HUES48 (cell line): ENCODE measurements around the gene TUBB3.
A peak's percentile ranks its signal among the peaks of the same experiment; 100 is the strongest.
"Not testable (repeated sequence)": the region's sequence is repeated elsewhere in the genome, so short reads cannot be mapped to it uniquely, and the experiment has no call there.

ENCODE experiments used
- H3K27ac ChIP-seq: one replicate; pipeline ENCODE4 v1.7.0; 2013; ENCODE audit warnings: low read depth, low read length, inconsistent platforms
- H3K27me3 ChIP-seq: 2 replicates; pipeline ENCODE4 v1.6.1; 2013; ENCODE audit warnings: mild to moderate bottlenecking, low read length; ENCODE audit not compliant: control insufficient read depth, insufficient read depth
- H3K36me3 ChIP-seq: 2 replicates; pipeline ENCODE4 v1.6.1; 2013; ENCODE audit warnings: low read length; ENCODE audit not compliant: control insufficient read depth, insufficient read depth
- H3K4me1 ChIP-seq: 2 replicates; pipeline ENCODE4 v1.6.1; 2013; ENCODE audit warnings: mild to moderate bottlenecking, low read length; ENCODE audit not compliant: control insufficient read depth, insufficient read depth
- H3K4me3 ChIP-seq: 2 replicates; pipeline ENCODE4 v1.5.1; 2013; ENCODE audit warnings: mild to moderate bottlenecking, low read depth, low read length
- H3K9ac ChIP-seq: 2 replicates; pipeline ENCODE4 v1.6.1; 2013; ENCODE audit warnings: mild to moderate bottlenecking, low read depth, low read length, moderate library complexity
- H3K9me3 ChIP-seq: 2 replicates; pipeline ENCODE4 v1.6.1; 2013; ENCODE audit warnings: low read length; ENCODE audit not compliant: control insufficient read depth, insufficient read depth

The TUBB3 gene

DNA sequence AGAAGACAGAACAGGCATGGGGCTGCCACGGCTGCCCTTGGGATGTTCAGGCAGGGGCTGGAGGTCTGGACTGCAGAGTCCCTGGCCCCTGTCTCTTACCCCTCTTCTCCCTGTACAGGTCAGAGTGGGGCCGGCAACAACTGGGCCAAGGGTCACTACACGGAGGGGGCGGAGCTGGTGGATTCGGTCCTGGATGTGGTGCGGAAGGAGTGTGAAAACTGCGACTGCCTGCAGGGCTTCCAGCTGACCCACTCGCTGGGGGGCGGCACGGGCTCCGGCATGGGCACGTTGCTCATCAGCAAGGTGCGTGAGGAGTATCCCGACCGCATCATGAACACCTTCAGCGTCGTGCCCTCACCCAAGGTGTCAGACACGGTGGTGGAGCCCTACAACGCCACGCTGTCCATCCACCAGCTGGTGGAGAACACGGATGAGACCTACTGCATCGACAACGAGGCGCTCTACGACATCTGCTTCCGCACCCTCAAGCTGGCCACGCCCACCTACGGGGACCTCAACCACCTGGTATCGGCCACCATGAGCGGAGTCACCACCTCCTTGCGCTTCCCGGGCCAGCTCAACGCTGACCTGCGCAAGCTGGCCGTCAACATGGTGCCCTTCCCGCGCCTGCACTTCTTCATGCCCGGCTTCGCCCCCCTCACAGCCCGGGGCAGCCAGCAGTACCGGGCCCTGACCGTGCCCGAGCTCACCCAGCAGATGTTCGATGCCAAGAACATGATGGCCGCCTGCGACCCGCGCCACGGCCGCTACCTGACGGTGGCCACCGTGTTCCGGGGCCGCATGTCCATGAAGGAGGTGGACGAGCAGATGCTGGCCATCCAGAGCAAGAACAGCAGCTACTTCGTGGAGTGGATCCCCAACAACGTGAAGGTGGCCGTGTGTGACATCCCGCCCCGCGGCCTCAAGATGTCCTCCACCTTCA lies 11.7 kb downstream of the TUBB3 start:
- Histone ChIP-seq H3K36me3 (peaks cover 60% of the 10 kb centered on the region), H3K9me3 (no peaks in the 10 kb centered on the region), H3K4me1 (no peaks in the 10 kb centered on the region), H3K4me3 (no peak overlapping the region), H3K27ac (no peak overlapping the region), H3K27me3 (no peaks in the 10 kb centered on the region), H3K9ac (no peak overlapping the region)

GRCh38 chr16:89935620-89936019 lies 12.5 kb downstream of the TUBB3 start:
- H3K36me3 ChIP-seq, result peaks cover 54% of the 10 kb centered on the region
- not testable (repeated sequence) for H3K27me3 ChIP-seq, H3K4me3 ChIP-seq, H3K9me3 ChIP-seq, H3K27ac ChIP-seq, H3K9ac ChIP-seq, H3K4me1 ChIP-seq

GRCh38 chr16:89936034-89936433 lies 12.9 kb downstream of the TUBB3 start:
- no peak overlapping the region for H3K27ac ChIP-seq

GRCh38 chr16:89936508-89936907 lies 13.4 kb downstream of the TUBB3 start:
- Histone ChIP-seq H3K4me3 (no peak overlapping the region), H3K27ac (no peak overlapping the region), H3K4me1 (no peaks in the 10 kb centered on the region), H3K9me3 (no peaks in the 10 kb centered on the region), H3K27me3 (no peaks in the 10 kb centered on the region), H3K36me3 (peaks cover 48% of the 10 kb centered on the region), H3K9ac (no peak overlapping the region)

More at GRCh38 chr16:89936034-89936433, 12.9 kb downstream of the TUBB3 start:
- H3K36me3 ChIP-seq, result peaks cover 53% of the 10 kb centered on the region
- no peaks in the 10 kb centered on the region for H3K27me3 ChIP-seq
- no peaks in the 10 kb centered on the region for H3K9me3 ChIP-seq
- no peak overlapping the region for H3K9ac ChIP-seq
- no peaks in the 10 kb centered on the region for H3K4me1 ChIP-seq
- no peak overlapping the region for H3K4me3 ChIP-seq

DNA sequence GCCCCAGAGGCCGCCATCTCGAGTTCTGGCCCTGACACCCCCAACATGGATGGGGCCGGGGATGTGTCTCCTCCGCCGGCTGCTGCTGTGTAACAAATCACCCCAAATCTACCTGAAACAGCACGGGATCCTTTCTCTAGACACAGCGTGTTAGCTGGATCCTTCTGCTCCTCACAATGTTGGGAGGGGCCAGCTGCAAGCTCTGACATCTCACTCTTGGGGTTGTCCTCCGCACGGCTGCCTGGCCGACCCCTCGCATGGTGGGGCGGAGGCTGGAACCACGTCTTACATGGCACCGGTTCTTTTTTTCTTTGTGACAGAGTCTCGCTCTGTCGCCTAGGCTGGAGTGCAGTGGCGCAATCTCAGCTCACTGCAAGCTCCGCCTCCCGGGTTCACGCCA lies 13.8 kb downstream of the TUBB3 start:
- Histone ChIP-seq H3K27ac (no peak overlapping the region), H3K9me3 (no peaks in the 10 kb centered on the region), H3K27me3 (no peaks in the 10 kb centered on the region), H3K4me3 (no peak overlapping the region), H3K36me3 (peaks cover 43% of the 10 kb centered on the region), H3K9ac (no peak overlapping the region), H3K4me1 (no peaks in the 10 kb centered on the region)

- Histone ChIP-seq H3K4me1 (no peaks in the 10 kb centered on the region), H3K36me3 (peaks cover 30% of the 10 kb centered on the region), H3K4me3 (no peak overlapping the region), H3K27me3 (no peaks in the 10 kb centered on the region), H3K9ac (no peak overlapping the region), H3K9me3 (no peaks in the 10 kb centered on the region), H3K27ac (no peak overlapping the region)
These were observed 15.2 kb downstream of the TUBB3 start for GRCh38 chr16:89938175-89938885.

DNA sequence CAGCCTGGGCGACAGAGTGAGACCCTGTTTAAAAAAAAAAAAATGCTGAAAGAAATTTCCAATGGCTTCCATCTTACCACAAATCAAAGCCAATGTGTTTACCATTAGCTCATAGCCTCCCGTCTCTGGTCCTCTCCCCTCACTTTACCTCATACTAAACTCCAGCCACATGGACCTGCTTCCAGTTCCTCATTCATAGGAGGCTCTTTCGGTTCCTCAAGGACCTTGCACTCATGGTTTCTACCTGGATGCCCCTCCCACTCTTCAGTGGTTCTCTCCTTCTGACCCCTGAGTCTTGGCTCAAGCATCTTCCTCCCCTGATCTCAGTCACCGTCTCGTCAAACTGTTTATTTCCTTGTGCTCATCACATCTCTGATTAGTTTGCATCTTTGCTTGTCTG lies 21.6 kb downstream of the TUBB3 start:
- Histone ChIP-seq H3K4me1 (peaks cover 5% of the 10 kb centered on the region), H3K4me3 (no peak overlapping the region), H3K27ac (no peak overlapping the region)

GRCh38 chr16:89945654-89946053 lies 22.5 kb downstream of the TUBB3 start:
- H3K4me3 ChIP-seq, result no peak overlapping the region

More for the DNA sequence above, 21.6 kb downstream of the TUBB3 start:
- H3K9ac ChIP-seq, result no peak overlapping the region
- no peaks in the 10 kb centered on the region for H3K9me3 ChIP-seq
- no peaks in the 10 kb centered on the region for H3K36me3 ChIP-seq
- peaks cover 29% of the 10 kb centered on the region for H3K27me3 ChIP-seq

DNA sequence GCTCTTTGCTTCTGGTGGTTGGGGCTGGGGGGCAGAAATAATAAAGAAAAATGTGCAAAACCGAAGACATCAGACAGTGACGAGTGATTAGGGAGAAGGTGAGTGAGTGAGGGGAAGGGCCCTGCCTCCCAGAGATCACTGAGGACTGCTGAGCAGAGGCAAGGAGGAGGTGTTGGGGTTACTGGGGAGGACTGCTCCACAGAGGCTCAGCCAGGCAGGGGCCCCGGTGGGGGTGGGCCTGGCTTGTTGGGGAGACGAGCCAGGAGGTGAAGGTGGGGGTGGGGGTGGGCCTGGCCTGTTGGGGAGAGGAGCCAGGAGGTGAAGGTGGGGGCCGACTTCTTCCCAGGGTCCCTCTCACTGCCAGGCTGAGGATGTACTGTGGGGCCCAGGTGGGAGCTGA lies 23.4 kb downstream of the TUBB3 start:
- H3K27me3 ChIP-seq, result peaks cover 32% of the 10 kb centered on the region
- no peaks in the 10 kb centered on the region for H3K9me3 ChIP-seq
- no peak overlapping the region for H3K9ac ChIP-seq
- H3K36me3 ChIP-seq, result no peaks in the 10 kb centered on the region
- H3K4me1 ChIP-seq, result peaks cover 5% of the 10 kb centered on the region
- no peak overlapping the region for H3K27ac ChIP-seq
- no peak overlapping the region for H3K4me3 ChIP-seq

More at GRCh38 chr16:89945654-89946053, 22.5 kb downstream of the TUBB3 start:
- Histone ChIP-seq H3K36me3 (no peaks in the 10 kb centered on the region), H3K27ac (no peak overlapping the region), H3K9me3 (no peaks in the 10 kb centered on the region), H3K4me1 (peaks cover 5% of the 10 kb centered on the region), H3K27me3 (peaks cover 32% of the 10 kb centered on the region), H3K9ac (no peak overlapping the region)

- no peaks in the 10 kb centered on the region for H3K9me3 ChIP-seq
- H3K27me3 ChIP-seq, result peaks cover 32% of the 10 kb centered on the region
- no peak overlapping the region for H3K9ac ChIP-seq
- peaks cover 5% of the 10 kb centered on the region for H3K4me1 ChIP-seq
- no peak overlapping the region for H3K27ac ChIP-seq
- H3K36me3 ChIP-seq, result no peaks in the 10 kb centered on the region
- H3K4me3 ChIP-seq, result peak overlapping the region; percentile 60
These were observed 26.1 kb downstream of the TUBB3 start for GRCh38 chr16:89949121-89949742.
